Suppressor macrophage treated with lipopolysaccharide for 1 hour (primary cell): Measurements from ENCODE around the gene RHOV.

Experiments
- DNase-seq, 3 donors: peaks; one replicate each; pipeline ENCODE4 v3.0.0-alpha.2; 2020 to 2022

Gene RHOV

GRCh38 chr15:40902605-40903561 is 28.8 kb upstream of the RHOV start:
- peak; percentile 66 to 73 (median 72) for DNase-seq

GRCh38 chr15:40901053-40901443 is 27.0 kb upstream of the RHOV start:
- no peak for DNase-seq

- no peak for DNase-seq
Observed at GRCh38 chr15:40900256-40901052, 26.4 kb upstream of the RHOV start.

- DNase-seq: no peak
Observed at GRCh38 chr15:40899536-40900207, 25.6 kb upstream of the RHOV start.

GRCh38 chr15:40894681-40895448 is 20.8 kb upstream of the RHOV start:
- peak; percentile 86 to 88 (median 88) for DNase-seq

- DNase-seq: peak; percentile 99
Observed at GRCh38 chr15:40893733-40894680, 20.0 kb upstream of the RHOV start, which contains the start of gene VPS18. TSS of gene VPS18 (plus strand) at chr15:40894450. CDS start at chr15:40894769, 319 bp downstream.

- DNase-seq: peak; percentile 39 to 41 (median 41)
Observed at GRCh38 chr15:40893019-40893670, 19.1 kb upstream of the RHOV start.

GRCh38 chr15:40892447-40893012 is 18.5 kb upstream of the RHOV start:
- DNase-seq: no peak

- DNase-seq: peak; percentile 66 to 69 (median 67)
Observed at GRCh38 chr15:40891810-40892446, 17.9 kb upstream of the RHOV start.

GRCh38 chr15:40891138-40891537 is 17.1 kb upstream of the RHOV start:
- DNase-seq: no peak

- no peak for DNase-seq
Observed at GRCh38 chr15:40889112-40889511, 15.1 kb upstream of the RHOV start.

- DNase-seq: no peak
Observed at GRCh38 chr15:40886586-40886985, 12.6 kb upstream of the RHOV start.

GRCh38 chr15:40881351-40881750 is 7.3 kb upstream of the RHOV start:
- no peak for DNase-seq

GRCh38 chr15:40879609-40880008 is 5.6 kb upstream of the RHOV start:
- no peak for DNase-seq

- DNase-seq: peak; percentile 85 to 87 (median 86)
Observed at GRCh38 chr15:40878785-40879184, 4.8 kb upstream of the RHOV start.

- DNase-seq: no peak
Observed at GRCh38 chr15:40877694-40878093, 3.7 kb upstream of the RHOV start.

- DNase-seq: no peak
Observed at GRCh38 chr15:40875991-40876730, 2.1 kb upstream of the RHOV start.

GRCh38 chr15:40872791-40873693 is 992 bp downstream of the RHOV start:
- no peak for DNase-seq
